Trophoblast cell (in vitro differentiated cells and primary cell): ENCODE measurements around the gene PTGR2.
"Not testable (repeated sequence)": the region's sequence is repeated elsewhere in the genome, so short reads cannot be mapped to it uniquely, and the experiment has no call there.

Experiments used
- DNase-seq, 2 donors: peaks; one replicate each; pipeline ENCODE4 v3.0.0-alpha.2; 2016
- H2AFZ ChIP-seq: 2 replicates; pipeline ENCODE4 v1.6.1; 2013; ENCODE audit warnings: low read length, moderate library complexity, mild to moderate bottlenecking; ENCODE audit not compliant: insufficient read depth, poor library complexity
- H2AK5ac ChIP-seq: 2 replicates; pipeline ENCODE4 v1.6.1; 2013; ENCODE audit warnings: mild to moderate bottlenecking, low read length
- H2BK120ac ChIP-seq: 2 replicates; pipeline ENCODE4 v1.6.1; 2013; ENCODE audit warnings: low read length, mild to moderate bottlenecking, moderate library complexity; ENCODE audit not compliant: insufficient read depth, poor library complexity
- H2BK12ac ChIP-seq: 2 replicates; pipeline ENCODE4 v1.6.1; 2013; ENCODE audit warnings: mild to moderate bottlenecking, low read length, moderate library complexity
- H2BK5ac ChIP-seq: 2 replicates; pipeline ENCODE4 v1.6.1; 2013; ENCODE audit warnings: low read length, low read depth, moderate library complexity, mild to moderate bottlenecking; ENCODE audit not compliant: poor library complexity
- H3K14ac ChIP-seq: 2 replicates; pipeline ENCODE4 v1.6.1; 2013; ENCODE audit warnings: mild to moderate bottlenecking, low read length
- H3K18ac ChIP-seq: 2 replicates; pipeline ENCODE4 v1.6.1; 2013; ENCODE audit warnings: mild to moderate bottlenecking, low read length
- H3K23ac ChIP-seq: 2 replicates; pipeline ENCODE4 v1.6.1; 2013; ENCODE audit warnings: low read length
- H3K27ac ChIP-seq: 2 replicates; pipeline ENCODE4 v1.5.1; 2013; ENCODE audit warnings: low read depth, mild to moderate bottlenecking, inconsistent platforms, low read length, moderate library complexity
- H3K27me3 ChIP-seq: 2 replicates; pipeline ENCODE4 v1.6.1; 2013; ENCODE audit warnings: inconsistent platforms, mild to moderate bottlenecking, low read length, moderate library complexity; ENCODE audit not compliant: insufficient read depth
- H3K36me3 ChIP-seq, 2 experiments: 1 replicate in 1 of 2; 2 replicates in 1 of 2; pipeline ENCODE4 v1.6.1; 2013; ENCODE audit warnings: low read length in 2 of 2, mild to moderate bottlenecking in 2 of 2, moderate library complexity in 1 of 2; ENCODE audit not compliant: insufficient read depth in 2 of 2, control insufficient read depth in 1 of 2
- H3K4ac ChIP-seq: 2 replicates; pipeline ENCODE4 v1.6.1; 2013; ENCODE audit warnings: low read depth, mild to moderate bottlenecking, low read length, moderate library complexity
- H3K4me1 ChIP-seq, 2 experiments: 1 replicate in 1 of 2; 2 replicates in 1 of 2; pipeline ENCODE4 v1.6.1; 2013; ENCODE audit warnings: low read length in 2 of 2, mild to moderate bottlenecking in 2 of 2, moderate library complexity in 1 of 2; ENCODE audit not compliant: insufficient read depth in 2 of 2, control insufficient read depth in 1 of 2
- H3K4me2 ChIP-seq: 2 replicates; pipeline ENCODE4 v1.6.1; 2013; ENCODE audit warnings: inconsistent platforms, mild to moderate bottlenecking, low read length, moderate library complexity
- H3K4me3 ChIP-seq: 2 replicates; pipeline ENCODE4 v1.5.1; 2013; ENCODE audit warnings: mild to moderate bottlenecking, low read depth, low read length, inconsistent platforms
- H3K79me1 ChIP-seq: one replicate; pipeline ENCODE4 v1.6.1; 2013; ENCODE audit warnings: low read length
- H3K79me2 ChIP-seq: 2 replicates; pipeline ENCODE4 v1.6.1; 2013; ENCODE audit warnings: low read length, mild to moderate bottlenecking; ENCODE audit not compliant: control insufficient read depth, insufficient read depth, poor library complexity
- H3K9ac ChIP-seq: 2 replicates; pipeline ENCODE4 v1.6.1; 2013; ENCODE audit warnings: mild to moderate bottlenecking, low read length
- H3K9me3 ChIP-seq: 2 replicates; pipeline ENCODE4 v1.6.1; 2013; ENCODE audit warnings: low read depth, mild to moderate bottlenecking, control low read depth, inconsistent platforms, low read length; ENCODE audit not compliant: insufficient read depth
- H4K12ac ChIP-seq: 2 replicates; pipeline ENCODE4 v1.6.1; 2013; ENCODE audit warnings: low read depth, mild to moderate bottlenecking, low read length, moderate library complexity
- H4K8ac ChIP-seq: 2 replicates; pipeline ENCODE4 v1.6.1; 2013; ENCODE audit warnings: low read depth, mild to moderate bottlenecking, low read length, moderate library complexity
- H4K91ac ChIP-seq: one replicate; pipeline ENCODE4 v1.6.1; 2013; ENCODE audit warnings: low read depth, mild to moderate bottlenecking, low read length, moderate library complexity
- WGBS: extraction: QIAGEN DNeasy Blood & Tissue Kit; methylation state at CpG from one replicate; pipeline ENCODE4 v1.1.7; 2013; ENCODE audit warnings: missing lambda C conversion rate; ENCODE audit not compliant: insufficient read length, insufficient coverage; ENCODE audit errors: extremely low coverage; 5-methylcytosine and 5-hydroxymethylcytosine counted together

The PTGR2 gene

DNA sequence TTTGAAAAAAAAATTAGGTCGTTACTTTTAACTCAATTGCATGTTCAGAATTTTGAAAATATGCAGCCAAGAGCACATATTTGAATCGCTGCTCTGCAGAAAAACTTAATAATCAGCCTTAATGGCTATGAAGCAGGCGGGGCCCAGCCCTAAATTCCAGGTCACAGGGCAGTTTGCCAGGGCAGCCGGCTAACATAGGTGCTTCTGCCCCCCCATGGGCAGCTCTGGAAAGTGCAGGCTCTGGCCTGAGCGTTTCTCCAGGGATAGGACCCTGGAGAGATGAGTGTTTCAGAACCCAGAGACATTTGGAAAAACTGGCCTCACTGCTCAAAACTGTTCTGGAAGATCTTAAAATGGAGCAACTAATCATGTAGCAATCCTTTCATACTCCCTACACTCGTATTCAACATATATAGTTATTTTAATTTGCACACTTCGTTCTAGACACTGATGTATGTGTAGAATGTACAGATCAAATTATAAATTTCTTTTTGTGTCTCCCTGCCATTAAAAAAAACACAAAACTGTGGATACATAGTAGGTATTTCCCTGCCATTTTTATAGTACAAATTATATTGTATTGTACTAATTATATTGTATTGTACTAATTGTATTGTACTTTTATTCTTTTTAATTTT lies 26.0 kb upstream of the PTGR2 start:
- no peaks in the 10 kb centered on the region for H3K79me2 ChIP-seq
- no peak overlapping the region for H2BK5ac ChIP-seq
- no peaks in the 10 kb centered on the region for H3K79me1 ChIP-seq
- no peak overlapping the region for H2AFZ ChIP-seq
- DNase-seq, result peak; percentile 77 to 94
- H3K18ac ChIP-seq, result no peak overlapping the region
- H3K23ac ChIP-seq, result no peak overlapping the region
- H2BK12ac ChIP-seq, result no peak overlapping the region
- H3K36me3 ChIP-seq, result no peaks in the 10 kb centered on the region
- H3K14ac ChIP-seq, result no peak overlapping the region
- no peak overlapping the region for H3K4me3 ChIP-seq
- H4K91ac ChIP-seq, result no peak overlapping the region
- no peak overlapping the region for H2BK120ac ChIP-seq
- H2AK5ac ChIP-seq, result no peak overlapping the region
- no peak overlapping the region for H3K27ac ChIP-seq
- H3K9ac ChIP-seq, result no peak overlapping the region
- no peak overlapping the region for H3K4ac ChIP-seq
- H3K4me1 ChIP-seq, result no peaks in the 10 kb centered on the region
- no CpG with 5 or more reads among the region's 7 CpGs for WGBS
- H3K9me3 ChIP-seq, result no peaks in the 10 kb centered on the region
- no peak overlapping the region for H4K8ac ChIP-seq
- no peak overlapping the region for H4K12ac ChIP-seq
- H3K27me3 ChIP-seq, result no peaks in the 10 kb centered on the region
- H3K4me2 ChIP-seq, result no peak overlapping the region

DNA sequence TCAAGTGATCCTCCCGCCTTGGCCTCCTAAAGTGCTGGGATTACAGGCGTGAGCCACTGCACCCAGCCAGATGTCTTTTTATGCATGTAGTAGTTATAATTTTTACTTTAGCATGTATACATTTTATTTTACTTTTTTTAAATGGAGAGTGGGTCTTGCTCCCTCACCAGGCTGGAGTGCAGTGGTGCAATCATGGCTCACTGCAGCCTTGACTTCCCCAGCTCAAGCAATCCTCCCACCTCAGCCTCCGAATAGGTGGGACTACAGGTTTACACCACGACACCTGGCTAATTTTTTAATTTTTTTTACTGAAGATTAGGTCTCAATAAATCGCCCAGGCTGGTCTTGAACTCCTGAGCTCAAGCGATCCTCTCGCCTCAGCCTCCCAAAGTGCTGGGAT lies 24.4 kb upstream of the PTGR2 start:
- H4K8ac ChIP-seq, H3K27ac ChIP-seq, H2BK5ac ChIP-seq, H2AK5ac ChIP-seq, H2AFZ ChIP-seq, H3K79me1 ChIP-seq, H2BK12ac ChIP-seq, H4K12ac ChIP-seq, H3K4me2 ChIP-seq, H3K18ac ChIP-seq, H3K4me1 ChIP-seq, H3K27me3 ChIP-seq, H3K79me2 ChIP-seq, H3K4ac ChIP-seq, DNase-seq, H3K4me3 ChIP-seq, H4K91ac ChIP-seq, H3K9me3 ChIP-seq, H3K9ac ChIP-seq, H3K36me3 ChIP-seq, H2BK120ac ChIP-seq, H3K23ac ChIP-seq, H3K14ac ChIP-seq: not testable (repeated sequence)
- WGBS, result no CpG with 5 or more reads among the region's 7 CpGs

GRCh38 chr14:73829071-73829470 lies 22.6 kb upstream of the PTGR2 start:
- no peak overlapping the region for H3K18ac ChIP-seq
- no peak overlapping the region for H3K4me2 ChIP-seq
- no peaks in the 10 kb centered on the region for H3K9me3 ChIP-seq
- no peak overlapping the region for H3K4ac ChIP-seq
- no peak overlapping the region for H2AFZ ChIP-seq
- no peak overlapping the region for H4K12ac ChIP-seq
- no peak overlapping the region for H4K91ac ChIP-seq
- peaks cover 6% of the 10 kb centered on the region in 2 experiments for H3K4me1 ChIP-seq
- no peaks in the 10 kb centered on the region for H3K36me3 ChIP-seq
- no peak overlapping the region for H2BK5ac ChIP-seq
- no peak overlapping the region for H3K14ac ChIP-seq
- H2BK12ac ChIP-seq, result no peak overlapping the region
- H2BK120ac ChIP-seq, result no peak overlapping the region
- H3K4me3 ChIP-seq, result no peak overlapping the region
- peaks cover 2% of the 10 kb centered on the region for H3K79me1 ChIP-seq
- no peak for DNase-seq
- no peak overlapping the region for H3K23ac ChIP-seq
- WGBS, result no CpG with 5 or more reads among the region's 4 CpGs
- no peak overlapping the region for H4K8ac ChIP-seq
- no peaks in the 10 kb centered on the region for H3K27me3 ChIP-seq
- no peak overlapping the region for H3K9ac ChIP-seq
- no peaks in the 10 kb centered on the region for H3K79me2 ChIP-seq
- H2AK5ac ChIP-seq, result no peak overlapping the region
- no peak overlapping the region for H3K27ac ChIP-seq

DNA sequence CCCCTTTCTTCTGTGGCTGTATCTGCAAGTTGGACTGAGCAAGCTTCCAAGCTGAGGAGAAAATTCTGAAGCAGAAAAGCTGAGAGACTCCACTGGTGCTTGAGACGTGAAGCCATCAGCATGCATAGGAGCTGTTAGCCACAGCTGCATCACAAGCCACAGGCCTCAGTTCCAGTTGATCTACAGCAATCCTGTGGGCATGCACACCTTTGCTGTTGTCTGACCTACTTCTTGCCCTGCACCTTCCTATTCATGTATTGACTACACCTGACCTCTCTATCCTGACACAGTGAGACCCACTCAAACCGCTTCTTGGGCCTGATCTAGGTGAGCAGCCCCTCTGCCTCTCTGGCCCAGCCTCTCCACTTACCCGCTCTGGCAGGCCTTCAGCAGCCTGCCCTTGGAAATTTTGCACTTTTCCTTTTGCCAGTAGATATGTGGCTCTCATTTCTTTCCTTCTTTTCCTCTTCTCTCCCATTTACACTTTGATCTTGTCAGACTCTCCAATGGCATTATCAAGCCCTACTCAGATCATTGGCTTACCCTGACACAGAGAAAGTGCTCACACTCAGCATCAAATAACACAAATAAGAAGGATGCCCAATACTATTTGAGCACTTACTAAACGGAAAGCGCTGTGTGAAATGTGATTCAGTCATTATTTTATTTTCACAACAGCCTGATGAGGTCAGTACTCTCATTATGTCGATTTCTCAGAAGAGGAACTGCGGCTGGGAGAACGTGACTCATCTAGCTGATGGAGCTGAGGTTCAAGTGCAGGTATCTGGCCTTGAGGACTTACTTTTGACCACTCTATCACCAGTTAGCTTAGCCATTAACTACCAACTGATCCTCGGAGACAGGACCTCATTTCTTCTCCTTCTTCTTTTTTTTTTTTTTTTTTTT lies 21.9 kb upstream of the PTGR2 start:
- Histone ChIP-seq H4K8ac (no peak overlapping the region), H3K4me3 (no peak overlapping the region), H3K4ac (no peak overlapping the region), H3K79me2 (no peaks in the 10 kb centered on the region), H3K23ac (no peak overlapping the region), H3K27ac (no peak overlapping the region), H2BK12ac (no peak overlapping the region), H3K9ac (no peak overlapping the region), H4K12ac (no peak overlapping the region), H3K18ac (no peak overlapping the region), H2BK5ac (no peak overlapping the region), H2AK5ac (no peak overlapping the region), H3K79me1 (peaks cover 2% of the 10 kb centered on the region), H3K4me1 (peaks cover 6% of the 10 kb centered on the region in 2 experiments), H4K91ac (no peak overlapping the region), H2AFZ (no peak overlapping the region), H3K36me3 (no peaks in the 10 kb centered on the region), H3K27me3 (no peaks in the 10 kb centered on the region), H3K14ac (no peak overlapping the region), H3K9me3 (no peaks in the 10 kb centered on the region), H2BK120ac (no peak overlapping the region), H3K4me2 (no peak overlapping the region)
- WGBS, result no CpG with 5 or more reads among the region's 9 CpGs
- peak; percentile 48 to 49 for DNase-seq
